Measurements from ENCODE around the gene ODAPH.

Gene ODAPH

DNA sequence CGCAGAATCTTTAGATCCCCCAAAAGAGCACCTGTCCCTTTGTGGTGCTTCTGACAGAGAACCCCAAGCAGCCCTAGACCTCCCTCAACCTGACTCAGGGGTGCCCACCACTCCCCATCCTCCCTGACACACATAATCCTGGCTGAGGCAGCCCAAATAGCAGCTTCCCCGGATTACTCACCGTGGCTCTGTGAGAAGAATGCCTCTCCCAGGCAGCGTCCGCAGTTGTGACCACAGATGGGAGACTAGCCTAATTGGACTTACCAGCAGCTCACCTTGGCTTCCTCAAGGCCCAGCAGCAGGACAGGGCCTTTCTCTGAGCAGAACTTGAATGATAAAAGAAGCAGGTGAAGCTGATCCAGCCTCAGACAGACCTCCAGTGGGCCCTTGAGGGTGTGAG, 10.3 kb upstream of the ODAPH start:
- no peak for DNase-seq

DNA sequence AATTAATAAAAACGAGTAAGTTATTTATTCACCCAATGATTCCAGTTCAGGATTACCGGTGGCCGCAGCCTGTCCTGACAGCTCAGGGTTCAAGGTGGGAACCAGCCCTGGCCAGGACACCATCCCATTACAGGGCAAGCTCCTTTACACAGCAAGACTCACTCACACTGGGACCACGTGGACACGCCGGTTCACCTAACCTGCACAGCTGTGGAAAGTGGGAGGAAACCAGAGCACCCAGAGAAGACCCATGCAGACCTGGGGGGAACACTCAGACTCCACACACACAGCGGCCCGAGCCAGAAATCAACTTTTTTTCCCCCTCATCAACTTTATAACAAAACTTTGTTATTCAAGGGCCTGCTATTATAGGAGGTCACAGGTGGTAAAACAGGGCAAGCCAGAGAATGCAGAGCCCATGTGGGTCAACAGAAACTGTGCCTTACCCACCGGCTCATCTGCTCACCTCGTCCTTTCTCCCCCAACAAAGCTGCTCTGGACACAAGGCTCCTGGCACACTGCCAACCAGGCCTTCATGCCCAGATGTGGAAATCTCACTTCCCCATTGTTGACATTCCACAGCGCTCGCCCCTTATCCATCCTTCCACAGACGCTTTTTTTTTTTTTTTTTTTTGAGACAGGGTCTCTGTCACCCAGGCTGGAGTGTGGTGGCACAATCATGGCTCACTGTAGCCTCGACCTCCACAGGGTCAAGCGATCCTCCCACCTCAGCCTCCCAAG, 8.0 kb upstream of the ODAPH start:
- DNase-seq = no peak

DNA sequence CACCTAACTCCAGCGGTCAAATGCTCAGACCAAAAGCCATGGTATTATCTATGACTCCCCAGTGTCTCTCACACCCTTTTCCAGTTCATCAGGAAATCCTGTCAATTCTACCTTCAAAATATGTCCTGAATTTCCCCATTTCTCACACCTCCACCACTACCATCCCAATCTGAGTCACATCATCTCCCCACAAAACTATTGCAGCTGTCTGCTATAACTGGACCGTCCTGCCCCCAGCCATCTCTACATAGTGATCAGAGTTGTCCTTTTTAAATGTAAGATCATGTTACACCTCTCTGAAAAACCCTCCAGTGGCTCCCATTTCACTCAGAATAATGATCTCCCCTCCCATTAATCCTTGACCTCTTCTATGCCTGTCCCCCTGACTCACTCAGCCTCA, 6.8 kb upstream of the ODAPH start:
- no peak for DNase-seq

DNA sequence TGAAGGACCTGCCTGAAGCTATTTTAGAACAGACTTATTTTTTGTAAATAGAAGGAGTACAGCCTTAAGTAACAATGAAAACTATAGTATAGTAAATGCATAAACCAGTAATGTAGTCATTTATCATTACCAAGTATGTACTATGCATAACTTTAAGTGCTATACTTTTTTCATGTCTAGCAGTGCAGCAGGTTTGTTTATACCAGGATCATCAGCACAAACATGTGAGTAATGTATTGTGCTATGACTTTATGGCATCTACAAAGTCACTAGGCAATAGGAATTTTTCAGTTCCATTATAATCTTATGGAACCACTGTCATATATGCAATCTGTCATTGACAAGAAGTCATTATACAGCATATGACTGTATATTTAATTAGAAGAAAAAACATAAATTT, 3.4 kb upstream of the ODAPH start:
- DNase-seq = no peak

DNA sequence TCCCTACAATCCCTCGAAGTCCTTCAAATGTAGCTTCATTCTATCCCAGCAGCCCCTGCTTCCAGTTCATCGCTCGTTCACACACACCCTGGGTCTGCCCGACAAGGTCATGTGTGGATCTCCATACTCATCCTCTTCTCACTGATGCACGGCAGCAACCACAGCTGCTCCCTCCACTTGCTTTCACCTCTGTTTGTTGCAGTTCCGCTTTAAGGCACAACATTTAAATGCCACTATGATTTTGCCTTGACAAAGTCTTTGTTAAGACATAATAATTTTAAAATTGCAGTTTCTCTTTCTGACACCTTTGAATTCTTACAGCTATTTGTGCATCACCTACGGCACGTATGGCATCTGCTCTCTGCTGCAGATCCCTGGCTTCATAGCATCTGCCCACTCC, 1.8 kb downstream of the ODAPH start:
- DNase-seq = no peak

DNA sequence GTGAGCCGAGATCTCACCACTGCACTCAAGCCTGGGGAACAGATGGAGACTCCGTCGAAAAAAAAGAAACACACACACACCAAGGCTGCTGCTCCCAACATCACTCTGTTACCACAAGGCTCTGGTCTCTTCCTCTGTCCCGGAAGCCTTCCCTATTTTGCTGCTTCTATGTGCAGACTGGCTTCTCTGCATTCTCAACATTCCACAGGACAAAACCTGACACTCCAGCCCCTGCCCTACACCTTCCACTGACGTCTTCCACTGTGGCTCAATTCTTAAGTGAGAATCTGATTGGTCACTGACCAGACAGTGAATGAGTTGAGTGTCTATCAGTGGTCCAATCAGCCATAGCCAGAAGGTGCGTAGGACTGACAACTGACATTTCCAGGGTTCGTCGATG, 5.9 kb downstream of the ODAPH start:
- DNase-seq = no peak

DNA sequence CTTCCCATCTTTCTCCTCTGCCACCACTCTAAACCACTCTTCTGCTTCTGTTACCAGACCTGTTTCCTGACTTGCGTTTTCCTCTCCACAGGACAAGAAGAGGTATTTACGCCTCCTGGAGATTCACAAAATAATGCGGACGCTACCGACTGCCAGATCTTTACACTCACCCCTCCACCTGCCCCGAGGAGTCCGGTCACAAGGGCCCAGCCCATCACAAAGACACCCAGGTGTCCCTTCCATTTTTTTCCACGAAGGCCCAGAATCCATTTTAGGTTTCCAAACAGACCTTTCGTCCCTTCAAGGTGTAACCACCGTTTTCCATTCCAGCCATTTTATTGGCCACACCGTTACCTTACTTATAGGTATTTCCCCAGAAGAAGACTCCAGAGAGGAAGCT, 8.2 kb downstream of the ODAPH start:
- DNase-seq = no peak

DNA sequence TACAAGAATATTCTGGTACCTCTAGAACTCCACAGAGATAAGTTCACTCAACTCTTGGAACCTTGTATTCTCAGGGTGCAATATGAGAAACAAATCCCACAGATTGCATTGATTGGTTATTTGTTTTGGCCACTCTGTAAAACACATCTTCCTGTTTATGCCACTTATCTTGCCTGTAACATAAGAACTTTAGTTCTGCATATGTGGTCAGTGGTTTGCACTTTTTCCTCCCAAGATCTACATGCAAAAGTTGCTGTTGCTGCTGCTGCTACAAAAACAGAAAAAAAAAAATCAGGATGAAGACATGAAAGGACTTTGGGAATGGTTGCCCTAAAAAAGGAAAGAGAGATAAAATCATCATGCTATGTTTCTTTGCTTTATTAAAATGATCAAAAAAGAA, 9.6 kb downstream of the ODAPH start:
- no peak for DNase-seq

DNA sequence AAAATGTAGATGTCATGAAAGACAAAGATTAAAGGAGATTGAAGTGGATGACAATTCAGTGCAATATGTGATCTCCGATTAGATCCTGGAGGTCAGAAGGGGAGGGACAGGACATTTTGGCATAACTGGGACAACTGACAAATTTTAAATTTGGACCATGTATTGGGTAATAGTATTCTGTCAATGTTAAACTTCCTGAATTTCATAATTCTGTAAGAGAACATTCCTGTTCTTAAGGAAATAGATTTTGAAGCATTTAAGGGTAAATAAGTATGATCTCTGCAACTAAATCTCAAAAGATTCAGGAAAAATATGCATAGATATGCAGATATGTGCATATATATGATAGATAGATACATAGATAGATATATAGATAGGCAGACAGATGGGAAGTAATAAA, 11.0 kb downstream of the ODAPH start:
- DNase-seq = no peak

DNA sequence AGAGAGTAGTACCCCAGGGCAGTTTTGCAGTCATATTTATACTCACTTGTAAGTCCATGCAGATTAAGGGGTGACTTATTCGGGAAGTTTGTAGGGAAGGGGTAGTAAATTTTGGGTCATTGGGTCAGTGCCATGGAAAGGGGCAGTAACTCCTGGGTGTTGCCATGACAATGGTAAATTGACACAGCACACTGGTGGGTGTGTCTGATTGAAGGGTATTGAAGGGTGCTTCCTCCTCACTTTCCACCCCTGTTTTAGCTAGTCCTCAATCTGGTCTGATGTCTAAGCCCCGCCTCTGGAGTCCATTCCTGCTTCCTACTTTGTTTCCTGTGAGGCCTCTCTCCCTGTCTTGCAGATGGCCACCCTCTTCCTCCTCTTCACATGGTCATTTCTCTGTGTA, 11.9 kb downstream of the ODAPH start:
- DNase-seq = no peak

DNA sequence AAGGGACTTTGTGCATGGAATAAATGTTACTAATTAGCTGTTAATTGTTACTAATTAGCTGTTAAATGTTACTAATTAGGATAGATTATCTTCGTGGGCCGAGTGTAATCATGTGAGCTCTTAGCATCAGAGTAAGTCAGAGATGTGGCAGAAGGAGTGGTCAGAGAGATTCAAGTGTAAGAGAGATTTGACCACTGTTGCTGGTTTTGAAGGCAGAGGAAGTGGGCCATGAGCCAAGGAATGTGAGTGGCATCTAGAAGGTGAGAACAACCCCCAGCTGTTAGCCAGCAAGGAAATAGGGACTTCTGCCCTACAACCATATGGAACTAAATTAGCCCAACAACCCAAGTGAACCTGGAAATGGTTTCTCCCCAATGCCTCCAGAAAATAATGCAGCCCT, 28.2 kb downstream of the ODAPH start:
- DNase-seq = no peak

DNA sequence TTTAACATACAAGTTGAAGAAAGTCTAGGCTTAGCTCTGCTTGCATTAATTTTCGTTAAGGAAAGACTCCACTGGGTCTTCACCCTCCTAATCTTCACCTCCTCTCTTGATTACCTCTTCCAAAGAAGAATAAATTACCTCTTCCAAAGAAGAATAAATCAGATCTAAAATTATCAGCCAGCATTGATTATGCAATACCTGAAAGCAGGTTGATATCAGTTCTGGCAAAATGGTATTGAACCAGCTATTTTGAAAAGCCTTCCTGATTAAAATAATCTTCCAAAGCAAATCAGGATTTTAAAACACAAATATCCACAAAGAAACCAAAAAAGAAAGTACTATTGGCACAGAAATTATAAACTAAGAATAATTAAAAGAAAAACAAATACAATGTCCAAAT, 37.5 kb downstream of the ODAPH start:
- DNase-seq = no peak

DNA sequence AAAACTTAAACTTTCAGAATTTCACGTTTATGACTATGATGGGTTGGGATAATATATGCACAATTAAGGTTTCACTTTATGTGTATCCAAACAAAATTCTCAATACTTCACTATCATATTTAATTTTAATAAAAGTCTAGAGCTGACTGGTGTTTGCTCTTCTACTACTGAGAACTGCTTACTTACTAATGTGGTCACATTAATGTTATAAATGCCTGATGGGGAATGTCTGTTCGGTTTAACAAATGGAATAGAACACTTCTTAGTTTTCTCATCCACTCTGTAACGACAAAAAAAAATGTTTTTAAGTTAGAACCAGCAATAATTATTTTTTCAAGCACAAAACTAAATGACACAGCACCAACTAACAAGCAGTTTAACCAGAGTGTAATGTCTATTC, 40.2 kb downstream of the ODAPH start:
- DNase-seq = no peak

DNA sequence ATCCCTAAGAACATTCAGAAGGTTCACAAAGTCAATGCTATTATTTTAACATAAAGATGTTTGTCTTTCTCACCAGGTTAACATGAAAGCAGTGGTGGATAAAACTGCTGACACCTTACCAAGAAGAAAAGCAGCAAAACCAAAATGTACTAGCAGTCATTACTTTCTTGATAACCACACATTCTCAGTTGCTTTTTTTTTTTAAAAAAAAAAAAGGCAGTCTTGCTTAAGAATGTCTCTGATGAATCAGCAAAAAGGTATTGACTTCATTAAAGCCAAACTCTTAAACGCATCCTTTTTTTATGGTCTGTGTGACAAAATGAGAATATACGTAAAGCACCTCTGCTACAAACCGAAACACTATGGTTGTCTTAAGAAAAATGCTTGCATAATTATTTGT, 42.5 kb downstream of the ODAPH start:
- no peak for DNase-seq

DNA sequence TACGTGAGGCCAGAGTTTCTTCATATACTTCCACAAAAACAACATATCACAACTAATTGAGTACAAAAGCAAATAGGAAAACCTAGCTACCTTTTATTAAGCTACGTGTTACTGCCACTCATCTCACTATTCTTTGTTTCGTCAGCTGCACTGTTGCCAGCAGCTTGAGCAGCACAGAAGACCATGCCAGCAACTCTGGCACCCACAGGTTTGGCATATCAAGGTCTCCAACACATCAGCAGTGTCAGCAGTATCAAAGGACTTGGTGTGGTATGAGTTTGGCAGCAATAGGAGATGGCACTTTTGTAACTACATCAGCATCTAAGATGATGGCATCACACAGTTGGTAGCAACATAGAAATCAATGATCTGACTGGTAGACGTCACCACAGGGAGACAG, 43.8 kb downstream of the ODAPH start:
- no peak for DNase-seq

DNA sequence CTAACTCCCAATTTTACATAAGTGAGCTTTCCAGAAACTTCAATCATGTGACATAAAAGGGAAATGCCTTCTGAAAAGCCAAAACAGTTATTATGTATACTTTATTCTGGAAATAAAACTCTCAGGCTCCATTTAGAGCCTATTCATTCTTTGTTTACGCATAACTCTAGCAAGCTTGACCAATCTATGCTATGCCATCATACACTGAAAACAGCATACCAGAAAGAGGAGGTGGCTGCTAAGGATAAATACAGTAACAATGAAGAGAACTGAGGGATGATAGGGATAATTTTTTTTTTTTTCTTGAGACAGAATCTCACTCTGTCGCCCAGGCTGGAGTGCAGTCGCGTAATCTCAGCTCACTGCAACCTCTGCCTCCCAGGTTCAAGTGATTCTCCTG, 50.1 kb downstream of the ODAPH start:
- no peak for DNase-seq

DNA sequence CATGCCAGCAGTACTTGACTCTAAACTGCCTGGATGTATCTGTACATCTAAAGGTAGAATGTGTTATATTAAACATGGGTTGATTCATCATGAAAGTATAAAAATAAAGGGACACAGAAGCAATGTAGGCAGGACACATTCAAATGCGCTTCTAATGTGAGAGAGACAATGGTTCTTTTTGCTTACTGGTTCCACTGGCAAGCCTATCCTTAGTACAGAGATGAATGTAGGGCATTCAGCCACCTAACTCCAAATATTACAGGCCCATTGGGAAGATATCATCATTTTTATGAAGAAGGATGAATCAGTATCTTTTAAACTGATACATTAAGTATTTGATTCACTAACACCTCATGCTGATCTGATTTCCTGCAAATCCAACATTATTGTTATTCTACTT, 56.4 kb downstream of the ODAPH start:
- no peak for DNase-seq
